ENCODE results near the gene CPNE7. TPM values are rescaled to one million over a fixed set of nuclear protein-coding genes. Genes with fewer than 3 reads are reported as not detected.
"Not testable (repeated sequence)": the region's sequence is repeated elsewhere in the genome, so short reads cannot be mapped to it uniquely, and the experiment has no call there.

CPNE7 gene
- total and polyA plus RNA-seq, 4 donors, result 0.30 to 0.56 (median 0.47) TPM; not detected in 1

DNA sequence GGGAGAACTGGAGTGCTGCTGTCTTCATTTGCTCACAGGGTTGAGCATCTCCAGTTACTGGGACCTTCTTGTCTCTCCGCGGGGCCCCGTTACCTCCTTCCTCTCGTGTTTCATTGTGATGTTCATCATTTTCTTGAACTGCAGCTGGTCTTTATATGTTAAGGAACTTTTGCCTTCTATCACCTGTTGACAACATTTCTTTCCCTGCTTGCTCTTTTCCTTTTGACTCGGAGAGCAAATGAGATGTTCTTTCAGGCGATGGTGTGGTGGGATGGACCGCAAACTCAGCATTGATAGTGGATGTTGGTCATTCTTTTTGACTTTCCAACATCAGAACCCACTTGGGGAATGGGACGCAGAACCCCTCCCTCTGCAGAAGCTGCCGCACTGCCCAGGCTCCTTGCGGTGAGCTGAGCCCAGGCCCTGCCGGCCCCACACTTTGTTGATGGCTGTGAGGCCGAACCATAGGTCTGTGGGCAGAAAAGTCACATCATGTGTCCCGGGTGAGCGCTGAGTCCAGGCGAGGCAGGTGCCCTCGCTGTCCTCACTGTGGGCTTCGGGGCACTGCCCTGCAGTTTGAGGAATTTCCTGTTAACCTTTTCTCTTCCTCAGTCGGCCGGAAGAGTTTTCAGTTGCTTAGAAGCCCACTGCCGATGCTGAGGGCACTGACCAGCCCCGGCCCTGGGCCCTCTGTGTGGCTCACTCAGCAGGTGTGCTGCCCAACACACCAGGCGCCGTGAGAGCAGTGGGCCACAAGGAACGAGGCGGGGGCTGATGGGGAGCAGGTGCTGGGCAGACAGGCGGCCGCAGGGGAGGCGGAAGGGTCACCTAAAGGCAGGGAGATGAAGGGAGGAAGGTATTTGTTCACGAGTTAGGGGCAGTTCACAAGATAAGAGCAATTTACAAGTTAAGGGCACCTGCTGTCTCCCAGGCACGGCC lies 7.6 kb upstream of the CPNE7 start:
- Histone ChIP-seq H3K4me1 (ENCODE audit: control insufficient read depth in 4 of 4, insufficient read depth in 4 of 4, low read length in 3 of 4) (peaks cover 10 to 42% (median 26%) of the 10 kb centered on the region in 4 donors), H3K36me3 (ENCODE audit: control insufficient read depth in 4 of 4, insufficient read depth in 3 of 4, low read depth in 1 of 4, low read length in 3 of 4) (peaks cover 6 to 16% (median 15%) of the 10 kb centered on the region in 4 donors), H3K4me3 (ENCODE audit: low read depth in 1 of 3, low read length in 3 of 3) (no peak overlapping the region), H3K27ac (ENCODE audit: low read depth in 1 of 2, low read length in 2 of 2) (no peak overlapping the region), H3K27me3 (ENCODE audit: control insufficient read depth in 4 of 4, insufficient read depth in 4 of 4, low read length in 3 of 4) (no peaks in the 10 kb centered on the region), H3K9ac (ENCODE audit: low read depth in 1 of 2, low read length in 2 of 2) (no peak overlapping the region), H3K9me3 (ENCODE audit: control insufficient read depth in 4 of 4, low read length in 3 of 4) (no peaks in the 10 kb centered on the region)
- 81% methylated on average over 30 of the region's 30 CpGs for WGBS
- no peak for DNase-seq (ENCODE audit: low spot score)
- TF ChIP-seq NR2F2 (IDR thresholded peaks at IDR 0.05), result no peak
- TF ChIP-seq ZBTB33 (IDR thresholded peaks at IDR 0.05), result no peak

- Histone ChIP-seq H3K9me3 (ENCODE audit: control insufficient read depth in 4 of 4, low read length in 3 of 4) (no peaks in the 10 kb centered on the region), H3K9ac (ENCODE audit: low read depth in 1 of 2, low read length in 2 of 2) (no peak overlapping the region), H3K27me3 (ENCODE audit: control insufficient read depth in 4 of 4, insufficient read depth in 4 of 4, low read length in 3 of 4) (no peaks in the 10 kb centered on the region), H3K36me3 (ENCODE audit: control insufficient read depth in 4 of 4, insufficient read depth in 3 of 4, low read depth in 1 of 4, low read length in 3 of 4) (no peaks in the 10 kb centered on the region), H3K27ac (ENCODE audit: low read depth in 1 of 2, low read length in 2 of 2) (no peak overlapping the region), H3K4me1 (ENCODE audit: control insufficient read depth in 4 of 4, insufficient read depth in 4 of 4, low read length in 3 of 4) (peaks cover 8 to 25% (median 22%) of the 10 kb centered on the region in 4 donors), H3K4me3 (ENCODE audit: low read depth in 1 of 3, low read length in 3 of 3) (no peak overlapping the region)
- WGBS, result 84% methylated on average over 23 of the region's 23 CpGs
- no peak for DNase-seq (ENCODE audit: low spot score)
- no peak for TF ChIP-seq ZBTB33 (IDR thresholded peaks at IDR 0.05)
Observed at GRCh38 chr16:89569506-89570341, 5.8 kb upstream of the CPNE7 start.

DNA sequence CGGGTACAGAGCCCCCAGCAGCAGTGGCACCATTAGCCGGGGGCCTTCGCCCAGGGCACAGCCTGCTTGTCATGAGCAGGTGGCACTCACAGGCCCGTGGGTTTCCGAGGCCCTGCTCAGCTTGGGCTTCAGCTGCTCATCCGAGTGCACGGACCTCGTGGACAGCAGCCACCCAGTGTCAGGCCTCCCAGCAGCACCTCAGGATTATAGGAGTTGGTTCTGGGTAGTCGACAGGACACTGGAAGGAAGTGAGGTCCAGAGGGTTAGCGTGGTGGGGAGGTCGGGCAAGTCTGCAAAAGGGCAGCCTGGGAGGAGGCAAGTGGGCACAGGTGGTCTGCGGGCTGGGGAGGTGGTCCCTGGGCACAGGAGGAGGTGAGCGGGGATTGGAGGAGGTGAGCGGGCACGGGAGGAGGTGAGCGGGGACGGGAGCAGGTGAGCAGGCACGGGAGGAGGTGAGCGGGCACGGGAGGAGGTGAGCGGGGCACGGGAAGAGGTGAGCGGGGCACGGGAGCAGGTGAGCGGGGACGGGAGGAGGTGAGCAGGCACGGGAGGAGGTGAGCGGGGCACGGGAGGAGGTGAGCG lies 5.1 kb upstream of the CPNE7 start:
- Histone ChIP-seq H3K27me3 (ENCODE audit: control insufficient read depth in 4 of 4, insufficient read depth in 4 of 4, low read length in 3 of 4) (no peaks in the 10 kb centered on the region), H3K4me3 (ENCODE audit: low read depth in 1 of 3, low read length in 3 of 3) (no peak overlapping the region), H3K27ac (ENCODE audit: low read depth in 1 of 2, low read length in 2 of 2) (no peak overlapping the region), H3K9me3 (ENCODE audit: control insufficient read depth in 4 of 4, low read length in 3 of 4) (no peaks in the 10 kb centered on the region), H3K36me3 (ENCODE audit: control insufficient read depth in 4 of 4, insufficient read depth in 3 of 4, low read depth in 1 of 4, low read length in 3 of 4) (no peaks in the 10 kb centered on the region), H3K4me1 (ENCODE audit: control insufficient read depth in 4 of 4, insufficient read depth in 4 of 4, low read length in 3 of 4) (peaks cover 11 to 22% (median 16%) of the 10 kb centered on the region in 4 donors), H3K9ac (ENCODE audit: low read depth in 1 of 2, low read length in 2 of 2) (no peak overlapping the region)
- 85% methylated on average over 30 of the region's 30 CpGs for WGBS
- DNase-seq (ENCODE audit: low spot score), result no peak
- TF ChIP-seq GABPA (IDR thresholded peaks at IDR 0.05 in 1 of 2, conservative IDR thresholded peaks at IDR 0.05 in 1 of 2) (no peak), MAX (IDR thresholded peaks at IDR 0.05) (no peak)

- H3K27ac ChIP-seq (ENCODE audit: low read depth in 1 of 2, low read length in 2 of 2); H3K9me3 ChIP-seq (ENCODE audit: control insufficient read depth in 4 of 4, low read length in 3 of 4); H3K36me3 ChIP-seq (ENCODE audit: control insufficient read depth in 4 of 4, insufficient read depth in 3 of 4, low read depth in 1 of 4, low read length in 3 of 4); DNase-seq (ENCODE audit: low spot score); H3K4me3 ChIP-seq (ENCODE audit: low read depth in 1 of 3, low read length in 3 of 3); H3K27me3 ChIP-seq (ENCODE audit: control insufficient read depth in 4 of 4, insufficient read depth in 4 of 4, low read length in 3 of 4); H3K9ac ChIP-seq (ENCODE audit: low read depth in 1 of 2, low read length in 2 of 2): not testable (repeated sequence)
- 88% methylated on average over 36 of the region's 36 CpGs for WGBS
- H3K4me1 ChIP-seq (ENCODE audit: control insufficient read depth in 4 of 4, insufficient read depth in 4 of 4, low read length in 3 of 4), result peaks cover 8 to 20% (median 14%) of the 10 kb centered on the region in 4 donors
Observed at GRCh38 chr16:89570983-89571598, 4.5 kb upstream of the CPNE7 start.
